ENCODE measurements around the gene GRIK4. TPM values are rescaled to one million over a fixed set of nuclear protein-coding genes. Genes with fewer than 3 reads are reported as not detected.
A peak's percentile ranks its signal among the peaks of the same experiment; 100 is the strongest.

GRIK4 gene
- total and polyA plus RNA-seq, 4 donors, result 0.41 to 4.9 (median 1.7) TPM

- Histone ChIP-seq H3K4me1 (ENCODE audit: control insufficient read depth in 5 of 5, insufficient read depth in 5 of 5, low read length in 5 of 5) (peaks cover 0 to 15% (median 1%) of the 10 kb centered on the region in 5 donors), H3K9ac (ENCODE audit: insufficient read depth in 1 of 2, low read length in 2 of 2) (no peak overlapping the region), H3K27me3 (ENCODE audit: control insufficient read depth in 3 of 3, insufficient read depth in 3 of 3, low read length in 2 of 3) (no peaks in the 10 kb centered on the region), H3K4me3 (no peak overlapping the region), H3K36me3 (ENCODE audit: control insufficient read depth in 4 of 4, insufficient read depth in 4 of 4, low read length in 4 of 4) (no peaks in the 10 kb centered on the region), H3K9me3 (ENCODE audit: control insufficient read depth in 4 of 4, insufficient read depth in 3 of 4, low read length in 3 of 4) (no peaks in the 10 kb centered on the region), H3K27ac (ENCODE audit: low read depth in 1 of 2, low read length in 1 of 2) (no peak overlapping the region)
- no peak for TF ChIP-seq CTCF (IDR thresholded peaks at IDR 0.05; ENCODE audit: control extremely low read depth, extremely low read depth)
- ATAC-seq (ENCODE audit: insufficient read depth, low FRiP score) (no peak), DNase-seq (peak; percentile 58 to 69 (median 59))
- 50 to 69% methylated on average over 8 of the region's 8 CpGs for WGBS, 2 donors
Observed at GRCh38 chr11:120540744-120541465, 29.4 kb downstream of the GRIK4 start.

- peaks cover 0 to 43% (median 18%) of the 10 kb centered on the region in 5 donors for H3K4me1 ChIP-seq (ENCODE audit: control insufficient read depth in 5 of 5, insufficient read depth in 5 of 5, low read length in 5 of 5)
- H3K27ac ChIP-seq (ENCODE audit: low read depth in 1 of 2, low read length in 1 of 2), result no peak overlapping the region
- H3K27me3 ChIP-seq (ENCODE audit: control insufficient read depth in 3 of 3, insufficient read depth in 3 of 3, low read length in 2 of 3), result no peaks in the 10 kb centered on the region
- DNase-seq, result no peak
- no peak for ATAC-seq (ENCODE audit: insufficient read depth, low FRiP score)
- H3K36me3 ChIP-seq (ENCODE audit: control insufficient read depth in 4 of 4, insufficient read depth in 4 of 4, low read length in 4 of 4), result no peaks in the 10 kb centered on the region
- 88 to 94% methylated on average over 6 of the region's 6 CpGs for WGBS, 2 donors
- no peak overlapping the region for H3K4me3 ChIP-seq
- no peaks in the 10 kb centered on the region for H3K9me3 ChIP-seq (ENCODE audit: control insufficient read depth in 4 of 4, insufficient read depth in 3 of 4, low read length in 3 of 4)
- no peak for TF ChIP-seq CTCF (IDR thresholded peaks at IDR 0.05; ENCODE audit: control extremely low read depth, extremely low read depth)
- H3K9ac ChIP-seq (ENCODE audit: insufficient read depth in 1 of 2, low read length in 2 of 2), result no peak overlapping the region
Observed at GRCh38 chr11:120543521-120544215, 32.1 kb downstream of the GRIK4 start.

GRCh38 chr11:120545813-120546212 lies 34.3 kb downstream of the GRIK4 start:
- Histone ChIP-seq H3K9me3 (ENCODE audit: control insufficient read depth in 4 of 4, insufficient read depth in 3 of 4, low read length in 3 of 4) (no peaks in the 10 kb centered on the region), H3K27ac (ENCODE audit: low read depth in 1 of 2, low read length in 1 of 2) (no peak overlapping the region), H3K27me3 (ENCODE audit: control insufficient read depth in 3 of 3, insufficient read depth in 3 of 3, low read length in 2 of 3) (no peaks in the 10 kb centered on the region), H3K36me3 (ENCODE audit: control insufficient read depth in 4 of 4, insufficient read depth in 4 of 4, low read length in 4 of 4) (no peaks in the 10 kb centered on the region), H3K4me3 (no peak overlapping the region), H3K9ac (ENCODE audit: insufficient read depth in 1 of 2, low read length in 2 of 2) (no peak overlapping the region), H3K4me1 (ENCODE audit: control insufficient read depth in 5 of 5, insufficient read depth in 5 of 5, low read length in 5 of 5) (peaks cover 0 to 53% (median 18%) of the 10 kb centered on the region in 5 donors)
- no peak for DNase-seq
- 23 to 54% methylated on average over 7 of the region's 7 CpGs for WGBS, 2 donors
- no peak for TF ChIP-seq CTCF (IDR thresholded peaks at IDR 0.05; ENCODE audit: control extremely low read depth, extremely low read depth)
- no peak for ATAC-seq (ENCODE audit: insufficient read depth, low FRiP score)

Data from lung (tissue), 12 donors.